Body of pancreas (tissue), 4 donors: ENCODE data around the gene TMC3.

Experiments used
- CTCF ChIP-seq, 7 experiments: fragments of 450-650 bp in 4 of 7; fragments of 200-600 bp in 3 of 7; sonication (generic) in 3 of 7; IDR thresholded peaks; one replicate each; pipeline ENCODE4 v1.5.1; 2016 to 2019; ENCODE audit warnings: antibody characterized with exemption in 7 of 7
- POLR2A ChIP-seq, 3 donors: fragments of 450-650 bp; IDR thresholded peaks; one replicate each; pipeline ENCODE4 v1.6.1; 2016; ENCODE audit warnings: antibody characterized with exemption in 3 of 3, mild to moderate bottlenecking in 2 of 3

DNA sequence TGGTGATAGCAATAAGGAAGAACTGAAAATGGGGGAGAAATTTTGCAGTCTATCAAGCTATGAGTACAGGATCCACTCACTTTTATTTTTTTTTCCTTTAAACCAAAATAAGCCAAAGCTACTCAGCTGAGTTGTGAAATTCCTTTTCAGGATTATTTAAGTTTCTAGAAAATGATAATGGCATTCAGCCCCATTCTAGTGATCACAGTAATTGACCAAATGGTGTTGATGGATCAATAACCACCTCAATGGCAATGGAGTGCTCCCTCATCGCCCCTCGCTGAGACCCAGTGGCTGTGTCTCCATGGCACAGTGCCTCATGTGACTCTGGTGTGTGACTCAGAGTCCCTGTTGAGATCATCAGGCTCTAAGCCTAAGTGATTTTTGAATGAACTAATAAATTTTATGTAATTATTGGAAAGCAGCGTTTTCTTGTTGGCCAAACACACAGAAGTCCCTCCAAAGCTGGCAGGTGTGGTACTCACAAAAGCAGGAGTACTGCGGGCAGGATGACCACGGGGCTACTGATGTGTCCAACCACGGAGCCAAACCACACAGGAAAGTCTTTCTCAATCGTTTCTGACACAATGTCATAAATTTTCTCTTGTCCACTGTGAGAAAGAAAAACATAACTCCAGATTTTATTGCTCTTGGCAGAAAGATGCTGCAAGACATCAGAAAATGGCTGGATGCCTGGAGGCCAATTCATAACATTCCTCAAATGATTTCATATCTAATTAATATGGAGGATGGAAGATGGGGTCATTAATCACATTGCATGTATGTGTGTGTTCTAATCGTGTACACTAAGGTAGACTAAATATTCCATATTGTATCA lies 35.6 kb downstream of the TMC3 start:
- no peak for TF ChIP-seq POLR2A (IDR thresholded peaks at IDR 0.05)
- TF ChIP-seq CTCF (IDR thresholded peaks at IDR 0.05), result no peak
